ENCODE measurements around the gene BHMT2. TPM values are rescaled to one million over a fixed set of nuclear protein-coding genes. Genes with fewer than 3 reads are reported as not detected.

Gene BHMT2
- total and polyA plus RNA-seq, 2 of the 4 experiments (the other 2 are of a cell fraction): 0.36 to 0.60 TPM

DNA sequence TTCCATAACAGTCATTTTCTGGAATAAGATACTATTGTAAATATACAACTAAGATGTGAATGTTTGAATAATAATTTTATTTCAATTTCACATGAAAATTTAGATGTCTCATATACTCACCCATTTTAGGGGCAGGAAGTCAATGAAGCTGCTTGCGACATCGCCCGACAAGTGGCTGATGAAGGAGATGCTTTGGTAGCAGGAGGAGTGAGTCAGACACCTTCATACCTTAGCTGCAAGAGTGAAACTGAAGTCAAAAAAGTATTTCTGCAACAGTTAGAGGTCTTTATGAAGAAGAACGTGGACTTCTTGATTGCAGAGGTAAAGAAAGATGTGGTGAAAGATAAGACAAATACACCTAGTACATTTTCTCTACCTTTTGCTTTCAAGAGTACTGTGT, 50.7 kb downstream of the BHMT2 start:
- intact Hi-C loops (cut with micrococcal nuclease) (no loop called here), in situ Hi-C loops (cut with MboI; ENCODE audit: low sequenced_read_pairs) (no loop called here), dilution Hi-C loops (cut with HindIII; ENCODE audit: low sequenced_read_pairs, unreplicated experiment) (no loop called here)
- H3K14ac ChIP-seq (replicated peaks; ENCODE audit: low read depth, low read length): no peak overlapping the region
- peaks cover 8% of the 10 kb centered on the region for H3K27me3 ChIP-seq (ENCODE audit: control insufficient read depth, insufficient read depth, low read length)
- BruUV-seq (replicated peaks): no TSS peak
- H3K23ac ChIP-seq (ENCODE audit: low read depth, low read length): no peak overlapping the region
- no peak overlapping the region for H4K5ac ChIP-seq (ENCODE audit: low read depth, low read length)
- peak; percentile 49; the same call in 1 of the 2 replicates for TF ChIP-seq CEBPB (IDR thresholded peaks at IDR 0.05; ENCODE audit: low read depth, low read length)
- TF ChIP-seq MXI1 (IDR thresholded peaks at IDR 0.05; ENCODE audit: borderline replicate concordance, low read depth, low read length): no peak
- TF ChIP-seq MAFK (IDR thresholded peaks at IDR 0.05; ENCODE audit: low read depth, low read length): no peak
- no peak overlapping the region for H3K4ac ChIP-seq (ENCODE audit: low read depth, low read length)
- H3K4me3 ChIP-seq (ENCODE audit: insufficient read depth, low read depth, low read length): no peak overlapping the region
- no peak overlapping the region for H4K8ac ChIP-seq (ENCODE audit: low read depth in 2 of 2, low read length in 2 of 2)
- no peaks in the 10 kb centered on the region for H3K9me1 ChIP-seq (ENCODE audit: insufficient read depth, low read length)
- no peaks in the 10 kb centered on the region for H3K4me1 ChIP-seq (ENCODE audit: control insufficient read depth, insufficient read depth, low read length)
- no peak overlapping the region for H3K4me2 ChIP-seq (ENCODE audit: low read depth, low read length)
- H3K79me1 ChIP-seq (ENCODE audit: low read depth in 1 of 2, low read length in 2 of 2): no peaks in the 10 kb centered on the region
- H3K56ac ChIP-seq (ENCODE audit: extremely low read depth, insufficient read depth, low read length): no peak overlapping the region
- no peak overlapping the region for H3K27ac ChIP-seq (ENCODE audit: insufficient read depth, low read length)
- ChIA-PET POLR2A (ENCODE audit: unreplicated experiment) (no interaction called here), CTCF (no interaction called here)
- H4K20me1 ChIP-seq (ENCODE audit: insufficient read depth, low read length): no peaks in the 10 kb centered on the region
- no CpG with 5 or more reads among the region's 4 CpGs for WGBS, 2 experiments (ENCODE audit: extremely low coverage in 2 of 2, insufficient read length in 1 of 2)
- no peak overlapping the region for H2AK5ac ChIP-seq (ENCODE audit: low read depth, low read length)
- ATAC-seq (ENCODE audit: low read depth): no peak
- no peaks in the 10 kb centered on the region for H3K9me3 ChIP-seq (ENCODE audit: control insufficient read depth, insufficient read depth, low read length)
- H2BK5ac ChIP-seq (ENCODE audit: low read depth, low read length, poor library complexity, severe bottlenecking): no peak overlapping the region
- no peak overlapping the region for H2BK120ac ChIP-seq (ENCODE audit: low read depth, low read length)
- H2AFZ ChIP-seq (replicated peaks; ENCODE audit: low read length, poor library complexity): no peak overlapping the region
- no peak overlapping the region for H2BK20ac ChIP-seq (ENCODE audit: low read depth, low read length)
- no peak overlapping the region for H2AK9ac ChIP-seq (replicated peaks; ENCODE audit: low read depth, low read length, poor library complexity)
- DNase-seq: no peak
- no peak overlapping the region for H3K18ac ChIP-seq (ENCODE audit: low read depth, low read length)
- no peak overlapping the region for H3K9ac ChIP-seq (ENCODE audit: low read depth, low read length)
- no peak overlapping the region for H2BK15ac ChIP-seq (ENCODE audit: low read depth, low read length)
- H4K91ac ChIP-seq (ENCODE audit: insufficient read depth, low read depth, low read length): no peak overlapping the region
- H3K36me3 ChIP-seq (ENCODE audit: control insufficient read depth, insufficient read depth, low read length): no peaks in the 10 kb centered on the region

Data from IMR-90 (cell line).